Aorta (tissue), 5 donors: Measurements from ENCODE around the gene RPS16. TPM values are rescaled to one million over a fixed set of nuclear protein-coding genes. Genes with fewer than 3 reads are reported as not detected.

ENCODE experiments used
- ATAC-seq: fragments of 200-7000 bp; cut with Tn5 transposase; one replicate; pipeline ENCODE4 v1.9.1; 2022; ENCODE audit warnings: moderate library complexity; ENCODE audit not compliant: low FRiP score
- DNase-seq, 2 donors: peaks; one replicate each; pipeline ENCODE4 v3.0.0-alpha.2; 2020
- H3K27ac ChIP-seq, 2 donors: one replicate each; pipeline ENCODE4 v1.5.1; 2013; ENCODE audit warnings: low read length in 2 of 2, mild to moderate bottlenecking in 2 of 2, moderate library complexity in 2 of 2, control low read depth in 1 of 2, inconsistent platforms in 1 of 2, low read depth in 1 of 2
- H3K27me3 ChIP-seq, 2 donors: one replicate each; pipeline ENCODE4 v1.6.1; 2013; ENCODE audit warnings: control low read depth in 1 of 2, low read length in 1 of 2, mild to moderate bottlenecking in 1 of 2, moderate library complexity in 1 of 2; ENCODE audit not compliant: insufficient read depth in 2 of 2, control insufficient read depth in 1 of 2
- H3K36me3 ChIP-seq, 2 donors: one replicate each; pipeline ENCODE4 v1.6.1; 2013; ENCODE audit warnings: control low read depth in 1 of 2, low read length in 1 of 2, mild to moderate bottlenecking in 1 of 2; ENCODE audit not compliant: insufficient read depth in 2 of 2, control insufficient read depth in 1 of 2
- H3K4me1 ChIP-seq, 2 donors: one replicate each; pipeline ENCODE4 v1.6.1; 2013; ENCODE audit warnings: low read length in 2 of 2, control low read depth in 1 of 2, mild to moderate bottlenecking in 1 of 2, moderate library complexity in 1 of 2; ENCODE audit not compliant: insufficient read depth in 2 of 2, control insufficient read depth in 1 of 2
- H3K4me3 ChIP-seq, 2 donors: one replicate each; pipeline ENCODE4 v1.5.1; 2013; ENCODE audit warnings: low read length in 2 of 2, control low read depth in 1 of 2, mild to moderate bottlenecking in 1 of 2
- H3K9me3 ChIP-seq: one replicate; pipeline ENCODE4 v1.6.1; 2013; ENCODE audit warnings: mild to moderate bottlenecking, low read length; ENCODE audit not compliant: control insufficient read depth
- WGBS, 2 donors: extraction: QIAGEN DNeasy Blood & Tissue Kit; methylation state at CpG; one replicate each; pipeline ENCODE4 v1.1.7; 2013; 5-methylcytosine and 5-hydroxymethylcytosine counted together
- intact Hi-C, 2 donors: fragments of 100-400 bp; cut with DNase I; formaldehyde crosslinking; loops; one replicate each; pipeline versions ENCODE4 v1.14.2 to v1.15.0; 2022
- polyA plus RNA-seq, 2 donors: library from polyadenylated mRNA; stranded (reverse); fragments of 200-250 nt; gene quantifications; one replicate each; pipeline ENCODE4 v1.2.3, GENCODE V29; 2013
- total RNA-seq, 2 donors: library from RNA; stranded (reverse); fragmentation: NEBNext Ultra II Directional; extraction: Animal tissue kit (Norgen Biotek cat#: 25700); gene quantifications; one replicate each; pipeline ENCODE4 v1.2.1, GENCODE V29; 2021
- donor health status: healthy with polysubstance abuse.
- donor health status: Bipolar disorder and iron deficiency.
- donor health status: DM: no; HTN: no; CAD: no.
- donor health status: DM: no; HTN: no; CAD: no.
- donor health status: DM: yes; HTN: yes; CAD: no.

Gene RPS16
- total and polyA plus RNA-seq, 4 donors: 1,268 to 4,459 (median 2,272) TPM

GRCh38 chr19:39408392-39409207, 27.1 kb downstream of the RPS16 start:
- ATAC-seq (no peak), DNase-seq (peak in 1 of 2 donors; percentile 89)
- H3K9me3 ChIP-seq: no peaks in the 10 kb centered on the region
- H3K4me1 ChIP-seq: no peaks in the 10 kb centered on the region
- intact Hi-C loops: loop anchor here (10.0 kb wide), 1 partner anchor 1154 kb away; the partner anchor contains the start of gene PPP1R14A (in 2 of the 2)
- peak overlapping the region; percentile 74 to 97 for H3K27ac ChIP-seq
- H3K4me3 ChIP-seq: peak overlapping the region; percentile 79 to 89
- WGBS, 2 donors: 5 to 7% methylated on average over 20 of the region's 20 CpGs
- H3K36me3 ChIP-seq: peaks cover 0 to 2% of the 10 kb centered on the region in 2 donors
- H3K27me3 ChIP-seq: peaks cover 0 to 2% of the 10 kb centered on the region in 2 donors

GRCh38 chr19:39407660-39408391, 27.9 kb downstream of the RPS16 start:
- Histone ChIP-seq H3K9me3 (no peaks in the 10 kb centered on the region), H3K27ac (peak overlapping the region; percentile 74 to 97), H3K4me1 (no peaks in the 10 kb centered on the region), H3K27me3 (peaks cover 0 to 2% of the 10 kb centered on the region in 2 donors), H3K36me3 (peaks cover 0 to 2% of the 10 kb centered on the region in 2 donors), H3K4me3 (peak overlapping the region; percentile 79 to 89)
- intact Hi-C loops: loop anchor here (10.0 kb wide), 1 partner anchor 1153 kb away; the partner anchor contains the start of gene PPP1R14A (in 2 of the 2)
- ATAC-seq (no peak), DNase-seq (peak; percentile 72 to 90)
- WGBS, 2 donors: 1% methylated on average over 40 of the region's 40 CpGs

GRCh38 chr19:39407410-39407659, 28.4 kb downstream of the RPS16 start:
- 0 to 1% methylated on average over 14 of the region's 14 CpGs for WGBS, 2 donors
- Histone ChIP-seq H3K36me3 (peaks cover 0 to 2% of the 10 kb centered on the region in 2 donors), H3K27ac (peak overlapping the region; percentile 74 to 97), H3K9me3 (no peaks in the 10 kb centered on the region), H3K27me3 (peaks cover 0 to 2% of the 10 kb centered on the region in 2 donors), H3K4me3 (peak overlapping the region; percentile 79 to 89), H3K4me1 (no peaks in the 10 kb centered on the region)
- ATAC-seq (no peak), DNase-seq (no peak)
- intact Hi-C loops: loop anchor here (10.0 kb wide), 1 partner anchor 1153 kb away; the partner anchor contains the start of gene PPP1R14A (in 2 of the 2)

- DNase-seq: peak; percentile 93 to 98
- ATAC-seq: peak; percentile 55
- no peaks in the 10 kb centered on the region for H3K9me3 ChIP-seq
- peaks cover 0 to 2% of the 10 kb centered on the region in 2 donors for H3K27me3 ChIP-seq
- H3K4me3 ChIP-seq: peak within 1 kb of the TSS; percentile 79 to 89
- intact Hi-C loops: loop anchor here (10.0 kb wide), 1 partner anchor 1152 kb away; the partner anchor contains the start of gene PPP1R14A (in 2 of the 2)
- WGBS, 2 donors: 0% methylated on average over 52 to 56 of the region's 56 CpGs
- peak within 1 kb of the TSS; percentile 74 to 97 for H3K27ac ChIP-seq
- no peaks in the 10 kb centered on the region for H3K4me1 ChIP-seq
- H3K36me3 ChIP-seq: peaks cover 0 to 2% of the 10 kb centered on the region in 2 donors
These were observed 28.9 kb downstream of the RPS16 start, which contains the start of gene ZFP36 for GRCh38 chr19:39406656-39407409. Gene ZFP36 (plus strand): TSS chr19:39406847. CDS start chr19:39406905, 58 bp downstream.

- peaks cover 0 to 2% of the 10 kb centered on the region in 2 donors for H3K27me3 ChIP-seq
- H3K27ac ChIP-seq: peak overlapping the region; percentile 36 to 88
- H3K36me3 ChIP-seq: peaks cover 0 to 2% of the 10 kb centered on the region in 2 donors
- no peaks in the 10 kb centered on the region for H3K4me1 ChIP-seq
- no peak for DNase-seq
- peak overlapping the region; percentile 20 to 32 for H3K4me3 ChIP-seq
- intact Hi-C loops: loop anchor here (10.0 kb wide), 1 partner anchor 1151 kb away; the partner anchor contains the start of gene PPP1R14A (in 2 of the 2)
- 14 to 16% methylated on average over 22 of the region's 22 CpGs for whole genome bisulfite sequencing, 2 donors
- no peaks in the 10 kb centered on the region for H3K9me3 ChIP-seq
- ATAC-seq: no peak
These were observed 29.6 kb downstream of the RPS16 start for GRCh38 chr19:39405958-39406655.

GRCh38 chr19:39405261-39405957, 30.3 kb downstream of the RPS16 start:
- 88 to 89% methylated on average over 17 of the region's 17 CpGs for WGBS, 2 donors
- ATAC-seq (no peak), DNase-seq (no peak)
- peaks cover 0 to 2% of the 10 kb centered on the region in 2 donors for H3K36me3 ChIP-seq
- no peaks in the 10 kb centered on the region for H3K9me3 ChIP-seq
- no peak overlapping the region for H3K4me3 ChIP-seq
- H3K4me1 ChIP-seq: no peaks in the 10 kb centered on the region
- peak overlapping the region; percentile 36 to 88 for H3K27ac ChIP-seq
- intact Hi-C loops: loop anchor here (10.0 kb wide), 1 partner anchor 1151 kb away; the partner anchor contains the start of gene PPP1R14A (in 2 of the 2)
- peaks cover 0 to 2% of the 10 kb centered on the region in 2 donors for H3K27me3 ChIP-seq
